GM08714 (cell line): ENCODE measurements around the gene SPHK2.
"Not testable (repeated sequence)": the region's sequence is repeated elsewhere in the genome, so short reads cannot be mapped to it uniquely, and the experiment has no call there.

Source experiments
- H3K4me3 ChIP-seq: fragments of 200-500 bp; sonication (Bioruptor generic); 2 replicates; pipeline ENCODE4 v1.5.1; 2014; ENCODE audit warnings: mild to moderate bottlenecking, low read length, inconsistent platforms
- ZNF274 ChIP-seq: IDR thresholded peaks from 2 replicates; pipeline ENCODE4 v1.6.1; 2012; ENCODE audit warnings: mild to moderate bottlenecking, low read depth, low read length

The SPHK2 gene

DNA sequence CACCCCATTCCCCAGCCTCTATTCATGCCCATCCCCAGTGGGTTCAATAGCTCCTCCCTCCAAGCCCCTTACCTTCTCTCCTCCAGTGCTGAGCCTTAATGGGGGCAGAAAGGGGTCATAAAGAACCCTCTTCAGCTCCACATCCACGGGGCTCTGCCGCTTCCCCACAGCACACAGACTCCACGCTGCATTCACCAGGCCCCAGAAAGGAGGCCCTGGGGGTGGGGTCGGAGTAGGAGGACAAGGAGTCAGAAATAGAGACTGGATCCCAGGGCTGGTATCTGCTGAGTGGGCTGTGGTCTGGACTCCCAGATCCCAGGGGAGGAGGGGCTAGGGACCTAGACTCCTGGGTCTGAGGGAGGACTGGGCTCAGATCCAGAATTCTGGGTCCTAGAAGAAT lies 25.0 kb downstream of the SPHK2 start:
- TF ChIP-seq ZNF274: no peak
- H3K4me3 ChIP-seq: no peak overlapping the region

DNA sequence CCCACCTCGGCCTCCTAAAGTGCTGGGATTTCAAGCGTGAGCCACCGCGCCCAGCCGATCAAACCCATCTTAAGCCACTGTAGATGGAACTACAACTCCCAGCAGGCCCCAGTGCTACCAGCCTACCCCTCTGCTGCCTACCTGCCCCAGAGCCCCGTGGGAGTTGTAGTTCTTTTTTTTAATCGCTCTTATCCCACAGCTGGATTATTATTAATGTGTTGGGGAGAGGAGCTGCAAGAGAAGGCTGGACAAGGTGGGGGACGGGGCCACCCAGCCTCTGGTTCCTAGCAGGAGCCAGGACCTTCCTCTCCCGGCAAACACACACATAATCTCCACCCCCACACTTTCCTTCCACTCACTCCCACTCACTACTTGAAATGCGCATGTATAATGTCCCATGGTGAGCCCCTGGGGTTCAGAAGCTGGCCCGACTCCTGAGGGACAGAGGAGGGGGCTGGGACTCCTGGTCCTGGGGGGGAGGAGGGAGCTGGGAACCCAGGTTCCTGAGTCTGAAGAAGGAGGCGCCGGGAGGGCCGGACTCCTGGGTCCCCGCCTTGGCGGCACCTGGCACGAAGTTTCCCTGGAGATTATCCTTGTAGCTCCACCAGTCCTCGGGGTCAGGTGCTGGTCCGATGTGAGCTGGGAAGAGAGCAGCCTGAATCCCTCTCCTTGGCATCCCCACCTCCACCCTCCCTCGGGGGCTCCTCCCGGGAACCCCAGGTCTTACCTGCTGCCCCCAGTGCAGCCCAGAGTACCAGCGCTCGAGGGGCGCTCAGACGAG lies 25.7 kb downstream of the SPHK2 start:
- H3K4me3 ChIP-seq: no peak overlapping the region
- no peak for TF ChIP-seq ZNF274

DNA sequence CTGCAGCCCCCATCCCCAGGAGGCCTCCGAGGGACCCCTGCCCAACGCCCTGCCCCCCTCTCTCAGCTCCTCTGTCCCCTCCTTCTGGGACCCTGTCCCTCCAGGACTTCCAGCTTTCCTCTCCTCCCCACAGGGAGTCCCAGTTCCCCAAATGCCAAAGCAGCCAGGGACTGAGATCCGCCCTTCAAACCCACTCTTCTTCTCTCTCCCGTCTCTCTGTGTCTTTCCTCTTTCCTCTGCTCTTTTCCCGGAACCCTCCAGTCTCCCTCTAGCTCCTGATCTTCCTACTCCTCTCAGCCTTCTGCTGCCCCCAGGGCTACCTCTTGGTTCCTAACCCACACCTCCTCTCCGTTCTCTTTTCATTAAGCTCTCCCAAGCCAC lies 26.3 kb downstream of the SPHK2 start:
- H3K4me3 ChIP-seq: peak overlapping the region; percentile 44; the same call in 1 of the 2 replicates
- TF ChIP-seq ZNF274: no peak

DNA sequence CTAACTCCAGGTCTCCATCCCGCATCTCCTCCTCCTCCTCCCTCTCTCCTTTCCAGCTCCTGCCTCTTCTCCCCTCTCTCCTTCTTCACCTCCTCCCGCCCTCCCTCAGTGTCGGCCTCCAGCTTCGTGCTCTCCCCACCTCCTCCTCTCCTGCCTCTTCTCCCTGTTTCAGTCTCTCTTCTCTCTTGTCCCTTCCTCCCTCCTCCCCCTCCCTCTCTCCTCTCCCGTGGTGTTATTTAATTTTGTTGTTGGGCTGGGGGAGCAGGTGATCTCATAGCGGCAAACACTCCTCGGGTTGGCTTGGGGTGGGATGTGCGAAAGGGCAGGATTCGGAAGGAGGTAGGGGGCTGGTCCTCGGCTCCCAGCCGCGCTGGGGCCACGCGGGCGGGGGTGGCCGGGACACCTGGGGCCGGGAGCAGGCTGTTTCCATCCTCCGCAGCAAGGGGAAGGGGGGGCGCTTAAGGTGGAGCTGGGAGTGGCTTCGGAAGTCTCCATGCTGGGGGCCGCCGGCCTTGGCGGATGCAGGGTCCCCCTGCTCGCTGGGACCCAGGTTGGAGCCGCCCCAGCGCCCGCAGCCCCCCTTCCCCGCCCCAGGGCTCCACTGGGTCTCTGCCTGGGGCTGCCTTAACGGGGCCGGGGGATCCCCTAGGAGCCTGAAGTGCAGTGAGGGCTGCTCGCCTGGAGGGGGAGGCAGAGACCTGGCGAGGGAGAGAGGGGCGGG lies 26.9 kb downstream of the SPHK2 start, which contains the start of gene CA11:
TSS of gene CA11 (minus strand) at position 187 of the 721 bp plus-strand sequence. CDS start 555 bp downstream, outside the sequence.
- H3K4me3 ChIP-seq: peak within 1 kb of the TSS; percentile 44; the same call in 1 of the 2 replicates
- TF ChIP-seq ZNF274: no peak

DNA sequence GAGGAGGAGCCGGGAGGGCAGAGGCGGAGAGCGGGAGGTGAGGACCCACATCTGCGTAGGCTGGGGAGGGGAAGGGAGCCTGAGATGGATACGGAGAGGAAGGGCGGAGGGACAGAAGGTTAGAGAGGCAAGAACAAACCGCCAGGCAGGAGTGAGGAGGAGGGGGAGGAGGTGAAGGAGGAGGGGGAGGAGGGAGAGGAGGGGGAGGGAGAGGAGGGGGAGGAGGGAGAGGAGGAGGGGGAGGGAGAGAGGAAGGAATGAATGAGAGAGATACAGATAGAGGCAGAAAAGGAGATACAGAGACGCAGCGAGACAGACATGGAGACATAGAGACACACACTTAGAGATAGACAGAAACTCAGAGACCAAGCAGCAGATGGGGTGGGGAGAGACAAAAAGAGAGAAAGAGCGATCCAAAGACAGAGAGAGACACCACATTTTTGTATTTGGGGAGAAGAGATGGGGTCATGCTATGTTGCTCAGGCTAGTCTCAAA lies 27.5 kb downstream of the SPHK2 start:
- no peak overlapping the region for H3K4me3 ChIP-seq

DNA sequence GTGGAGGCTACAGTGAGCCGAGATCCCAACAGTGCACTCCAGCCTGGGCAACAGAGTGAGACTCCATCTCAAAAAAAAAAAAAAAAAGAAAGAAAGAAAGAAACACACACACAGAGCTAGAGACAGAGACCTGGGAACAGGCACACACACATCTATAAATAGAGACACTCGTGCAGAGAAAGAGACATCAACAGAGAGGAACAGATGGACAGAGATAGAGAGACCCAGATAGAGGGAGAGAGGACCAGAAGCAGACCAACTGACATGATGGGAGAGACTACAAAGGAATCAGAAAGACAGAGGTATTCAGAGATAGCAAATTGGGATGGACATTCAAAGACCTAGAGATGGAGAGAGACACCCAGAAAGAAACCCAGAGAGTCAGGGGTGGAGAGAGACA lies 28.8 kb downstream of the SPHK2 start:
- no peak for TF ChIP-seq ZNF274
- no peak overlapping the region for H3K4me3 ChIP-seq

More for the DNA sequence above, 27.5 kb downstream of the SPHK2 start:
- TF ChIP-seq ZNF274: no peak

DNA sequence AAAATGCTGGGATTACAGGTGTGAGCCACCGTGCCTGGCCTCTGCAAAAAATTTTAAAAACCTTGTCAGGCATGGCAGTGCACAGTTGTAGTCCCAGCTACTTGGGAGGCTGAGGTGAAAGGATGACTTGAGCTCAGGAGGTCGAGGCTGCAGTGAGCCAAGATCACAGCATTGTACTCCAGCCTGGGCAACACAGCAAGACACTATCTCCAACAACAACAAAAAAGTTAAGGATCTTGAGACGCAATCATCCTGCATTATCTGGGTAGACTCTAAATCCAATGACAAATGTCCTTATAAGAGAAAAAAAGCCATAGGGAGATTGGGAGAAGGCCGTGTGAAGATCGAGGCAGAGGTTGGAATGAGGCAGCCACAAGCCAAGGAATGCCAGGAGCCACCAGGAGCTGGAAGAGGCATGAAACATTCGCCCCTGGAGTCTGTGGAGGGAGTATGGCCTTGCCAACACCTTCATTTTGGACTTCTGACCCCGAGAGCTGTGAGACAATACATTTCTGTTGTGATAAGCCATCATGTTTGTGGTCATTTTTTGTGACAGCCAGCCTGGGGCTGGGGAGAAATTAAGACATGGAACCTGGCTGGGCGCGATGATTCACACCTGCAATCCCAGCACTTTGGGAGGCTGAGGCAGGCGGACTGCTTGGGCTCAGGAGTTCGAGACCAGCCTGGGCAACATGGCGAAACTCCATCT lies 31.8 kb downstream of the SPHK2 start:
- TF ChIP-seq ZNF274: no peak

DNA sequence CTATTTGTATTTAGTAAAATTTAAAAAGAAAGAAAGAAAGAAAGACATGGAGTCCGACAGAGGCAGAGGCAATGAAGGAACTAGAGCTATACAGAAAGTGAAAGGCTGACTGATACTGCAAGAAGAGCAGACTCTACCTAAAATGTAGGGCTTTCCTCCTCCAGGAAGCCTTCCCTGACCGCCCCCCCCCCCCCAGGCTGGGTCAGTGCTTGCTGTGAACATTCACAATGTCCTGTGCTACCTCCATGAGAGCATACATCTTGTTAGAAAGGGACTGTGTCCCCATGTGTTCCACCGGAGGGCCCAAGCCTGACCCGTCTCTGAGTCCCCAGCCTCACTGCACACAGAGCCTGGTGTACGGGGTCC lies 32.4 kb downstream of the SPHK2 start:
- no peak for TF ChIP-seq ZNF274

More for the DNA sequence above, 31.8 kb downstream of the SPHK2 start:
- no peak overlapping the region for H3K4me3 ChIP-seq

DNA sequence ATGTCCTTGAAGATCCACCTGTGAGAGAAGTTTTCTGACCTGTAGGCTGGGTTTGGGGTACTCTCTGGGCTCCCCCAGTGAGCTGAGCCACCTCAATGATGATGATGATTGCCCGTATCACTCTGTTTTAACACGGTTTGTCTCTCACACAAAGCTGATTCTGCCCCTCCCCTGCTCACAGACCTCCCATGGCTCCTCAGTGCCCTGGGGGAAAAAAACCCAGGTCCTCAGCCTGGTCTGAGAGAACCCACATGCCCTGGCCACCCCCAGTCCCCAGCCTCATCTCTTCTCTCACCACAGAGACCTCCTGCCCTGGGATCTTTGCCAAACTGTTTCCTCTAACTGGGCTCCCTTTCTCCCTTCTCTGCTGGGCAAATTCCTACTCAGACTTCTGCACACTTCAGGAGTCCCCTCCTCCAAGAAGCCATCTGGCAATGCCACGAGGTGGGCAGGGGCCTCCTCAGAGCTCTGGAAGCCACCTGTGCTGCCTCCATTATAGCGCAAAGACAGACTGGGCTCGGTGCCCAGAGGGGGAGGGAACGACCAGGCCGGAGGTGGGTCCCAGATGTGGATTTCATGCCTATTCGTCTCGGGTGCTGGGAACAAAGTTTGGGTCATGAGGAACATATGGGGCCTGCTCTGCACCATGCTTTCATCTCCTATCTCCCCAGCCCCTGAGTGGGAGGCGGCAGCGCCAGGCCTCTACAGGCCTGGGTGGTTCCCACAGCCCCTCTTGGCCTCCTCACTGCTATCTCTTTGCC lies 35.2 kb downstream of the SPHK2 start:
- H3K4me3 ChIP-seq: no peak overlapping the region
- no peak for TF ChIP-seq ZNF274

More for the DNA sequence above, 32.4 kb downstream of the SPHK2 start:
- no peak overlapping the region for H3K4me3 ChIP-seq

DNA sequence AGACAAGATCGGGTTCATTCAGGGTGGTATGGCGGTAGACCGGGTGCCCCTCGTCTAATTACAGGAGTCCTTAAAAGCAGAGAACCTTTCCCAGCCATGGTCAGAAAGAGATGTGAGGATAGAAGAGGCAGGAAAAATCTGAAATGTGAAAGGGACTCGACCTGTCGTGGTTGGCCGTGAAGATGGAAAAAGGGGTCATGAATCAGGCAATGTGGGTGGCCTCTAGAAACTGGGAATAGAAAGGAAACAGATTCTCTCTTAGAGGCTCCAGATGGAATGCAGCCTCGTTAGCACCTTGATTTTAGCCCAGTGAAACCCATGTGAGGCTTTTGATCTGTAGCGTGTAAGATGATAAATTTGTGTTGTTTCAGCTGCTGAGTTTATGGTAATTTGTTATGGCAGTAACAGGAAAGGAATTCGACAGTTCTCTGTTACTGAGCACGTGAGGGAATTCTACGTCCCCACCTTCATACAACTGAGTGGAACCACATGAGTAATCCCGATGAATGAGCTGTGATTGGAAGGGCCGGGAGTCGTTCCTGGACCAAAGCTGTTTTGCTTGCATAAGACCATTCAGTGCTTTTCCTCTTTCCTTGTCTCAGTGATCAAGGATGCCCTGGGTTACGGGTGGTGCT lies 37.7 kb downstream of the SPHK2 start:
- H3K4me3 ChIP-seq: no peak overlapping the region

DNA sequence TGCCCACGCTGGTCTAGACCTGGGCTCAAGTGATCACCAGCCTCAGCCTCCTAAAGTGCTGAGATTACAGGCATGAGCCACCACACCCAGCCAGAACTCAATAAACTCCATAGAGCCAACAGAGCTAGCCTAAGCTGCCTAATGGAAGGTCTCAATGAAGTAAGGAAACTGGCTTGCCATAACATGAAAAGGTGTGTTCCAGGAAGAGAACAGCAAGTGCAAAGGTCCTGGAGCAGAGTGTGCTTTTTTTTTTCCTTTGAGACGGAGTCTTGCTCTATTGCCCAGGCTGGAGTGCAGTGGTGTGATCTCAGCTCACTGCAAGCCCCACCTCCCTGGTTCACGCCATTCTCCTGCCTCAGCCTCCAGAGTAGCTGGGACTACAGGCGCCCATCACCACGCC lies 38.5 kb downstream of the SPHK2 start:
- not testable (repeated sequence) for H3K4me3 ChIP-seq

More for the DNA sequence above, 37.7 kb downstream of the SPHK2 start:
- no peak for TF ChIP-seq ZNF274

DNA sequence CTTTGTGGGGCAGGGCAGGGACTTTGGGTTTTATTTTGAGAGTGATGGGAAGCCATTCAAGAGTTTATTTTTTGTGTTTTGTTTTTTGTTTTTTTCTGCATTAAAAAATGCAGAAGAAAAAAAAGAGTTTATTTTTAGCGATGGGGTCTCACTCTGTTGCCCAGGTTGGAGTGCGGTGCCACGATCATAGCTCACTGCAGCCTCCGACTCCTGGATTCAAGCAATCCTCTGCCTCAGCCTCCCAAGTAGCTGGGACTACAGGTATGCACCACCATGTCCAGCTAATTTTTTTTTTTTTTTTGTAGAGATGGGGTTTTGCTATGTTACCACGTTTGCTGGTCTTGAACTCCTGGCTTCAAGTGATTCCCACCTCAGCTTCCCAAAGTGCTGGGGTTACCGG lies 39.2 kb downstream of the SPHK2 start:
- TF ChIP-seq ZNF274: no peak

DNA sequence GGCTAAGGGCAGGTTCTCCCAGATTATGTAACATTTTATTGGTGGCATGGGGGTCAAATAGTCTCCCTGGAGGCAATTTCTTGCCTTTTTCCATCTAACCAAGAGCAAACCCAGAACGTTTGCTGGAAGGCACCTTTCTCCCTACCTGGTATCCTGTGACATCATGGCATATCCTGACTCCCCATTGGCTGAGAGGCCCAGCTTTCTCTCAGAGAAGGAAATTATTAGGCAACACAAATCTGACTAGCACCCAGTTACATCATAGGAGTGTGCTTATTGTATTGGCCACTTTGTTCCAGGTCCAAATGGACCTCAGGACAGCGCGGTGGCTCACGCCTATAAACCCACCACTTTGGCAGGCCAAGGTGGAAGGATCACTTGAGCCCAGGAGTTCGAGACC lies 40.5 kb downstream of the SPHK2 start:
- no peak overlapping the region for H3K4me3 ChIP-seq
- no peak for TF ChIP-seq ZNF274

More for the DNA sequence above, 39.2 kb downstream of the SPHK2 start:
- H3K4me3 ChIP-seq: no peak overlapping the region
